GM12891 (cell line): ENCODE data around the gene STON2.

ENCODE experiments used
- DNase-seq: peaks from one replicate; pipeline ENCODE4 v3.0.0; 2011; ENCODE audit warnings: low spot score; ENCODE audit not compliant: insufficient read length
- FAIRE-seq: peaks from 2 replicates; lab custom pipeline; 2011; peaks lifted over from hg19 to GRCh38; lab: Jason Lieb, UNC
- PAX5 ChIP-seq: IDR thresholded peaks from 2 replicates; pipeline ENCODE4 v1.6.1; 2011; ENCODE audit warnings: low read length, moderate library complexity, mild to moderate bottlenecking; ENCODE audit not compliant: insufficient read depth, severe bottlenecking
- POLR2A ChIP-seq: IDR thresholded peaks from 2 replicates; pipeline ENCODE4 v1.6.1; 2011; ENCODE audit warnings: low read depth, low read length, control low read depth
- POLR2AphosphoS5 ChIP-seq: IDR thresholded peaks from 2 replicates; pipeline ENCODE4 v1.6.1; 2011; ENCODE audit warnings: low read depth, low read length, control low read depth
- POU2F2 ChIP-seq: IDR thresholded peaks from 2 replicates; pipeline ENCODE4 v1.6.1; 2011; ENCODE audit warnings: low read depth, mild to moderate bottlenecking, control low read depth, low read length, moderate library complexity
- SPI1 ChIP-seq: IDR thresholded peaks from 2 replicates; pipeline ENCODE4 v1.6.1; 2011; ENCODE audit warnings: low read depth, low read length, control low read depth
- TAF1 ChIP-seq: IDR thresholded peaks from 2 replicates; pipeline ENCODE4 v1.6.1; 2011; ENCODE audit warnings: low read depth, low read length, control low read depth

The STON2 gene

DNA sequence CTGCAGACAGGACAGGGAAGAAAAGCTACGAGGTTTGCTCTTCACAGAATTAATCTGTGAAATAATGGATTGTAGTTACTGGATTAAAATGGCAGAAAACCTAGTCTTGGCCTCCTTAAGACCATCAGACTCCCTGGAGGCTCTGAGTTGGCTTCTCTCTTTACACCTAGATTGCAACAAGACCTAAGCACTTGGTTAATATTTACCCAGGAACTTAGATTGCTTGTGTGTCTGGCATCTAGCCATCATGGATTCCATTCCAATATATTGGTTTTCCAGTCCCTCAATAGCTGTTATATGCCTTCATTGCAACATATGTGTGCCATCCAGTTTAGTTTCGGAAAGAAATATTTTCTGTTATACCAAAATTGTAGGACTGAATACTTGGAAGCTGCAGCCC is 177.4 kb downstream of the STON2 start:
- TF ChIP-seq PAX5 (no peak), SPI1 (no peak), TAF1 (no peak), POLR2A (no peak), POLR2AphosphoS5 (no peak), POU2F2 (no peak)
- DNase-seq (no peak), FAIRE-seq (no peak)

DNA sequence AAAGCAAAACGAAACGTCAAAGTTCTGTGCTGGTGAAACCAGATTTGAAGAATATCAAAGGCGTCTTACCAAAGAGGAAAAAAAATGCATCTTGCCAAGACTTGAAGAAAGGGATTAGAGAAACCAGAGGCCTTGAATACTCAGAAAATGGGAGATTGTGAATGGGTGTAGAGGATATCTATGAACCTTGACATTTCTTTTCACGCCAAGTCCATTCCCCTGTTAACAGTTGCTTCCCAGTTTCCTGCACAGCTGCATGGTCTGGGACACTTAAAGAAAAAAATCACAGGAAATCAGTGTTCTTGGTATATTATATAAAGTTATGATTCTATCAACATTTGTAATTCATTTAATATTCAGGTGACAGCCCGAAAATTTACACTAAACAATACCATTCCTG is 178.0 kb downstream of the STON2 start:
- DNase-seq (no peak), FAIRE-seq (no peak)
- TF ChIP-seq POLR2AphosphoS5 = no peak
- TF ChIP-seq SPI1 = no peak
- no peak for TF ChIP-seq POU2F2
- TF ChIP-seq POLR2A = no peak
- no peak for TF ChIP-seq PAX5
- no peak for TF ChIP-seq TAF1

DNA sequence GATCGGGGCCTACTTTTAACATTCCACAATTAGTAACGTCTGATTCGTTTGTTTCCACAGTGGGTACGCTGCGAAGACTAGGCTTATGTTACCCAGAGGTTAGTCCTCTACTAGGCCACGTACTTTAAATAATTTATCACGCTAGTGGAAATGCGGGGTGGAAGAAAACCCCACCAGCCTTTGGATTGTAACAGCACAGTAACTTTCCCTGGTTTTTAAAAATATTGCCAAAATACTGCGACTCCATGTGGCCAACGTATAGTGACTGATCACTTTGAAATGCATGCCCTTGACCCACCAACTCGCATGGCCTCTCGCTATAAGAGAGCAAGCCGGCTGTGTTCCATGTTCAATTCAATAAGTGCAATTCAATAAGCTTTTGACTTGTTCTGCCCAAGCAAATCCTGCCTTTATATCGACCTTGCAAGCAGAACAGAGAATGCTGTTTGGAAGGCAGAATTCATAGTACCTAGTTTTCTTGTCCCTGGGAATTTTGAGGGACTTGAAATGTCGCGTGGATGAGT is 178.5 kb downstream of the STON2 start:
- TF ChIP-seq SPI1 (no peak), TAF1 (no peak), POLR2A (no peak), POLR2AphosphoS5 (no peak), PAX5 (no peak), POU2F2 (no peak)
- FAIRE-seq (peak; percentile 40), DNase-seq (no peak)

DNA sequence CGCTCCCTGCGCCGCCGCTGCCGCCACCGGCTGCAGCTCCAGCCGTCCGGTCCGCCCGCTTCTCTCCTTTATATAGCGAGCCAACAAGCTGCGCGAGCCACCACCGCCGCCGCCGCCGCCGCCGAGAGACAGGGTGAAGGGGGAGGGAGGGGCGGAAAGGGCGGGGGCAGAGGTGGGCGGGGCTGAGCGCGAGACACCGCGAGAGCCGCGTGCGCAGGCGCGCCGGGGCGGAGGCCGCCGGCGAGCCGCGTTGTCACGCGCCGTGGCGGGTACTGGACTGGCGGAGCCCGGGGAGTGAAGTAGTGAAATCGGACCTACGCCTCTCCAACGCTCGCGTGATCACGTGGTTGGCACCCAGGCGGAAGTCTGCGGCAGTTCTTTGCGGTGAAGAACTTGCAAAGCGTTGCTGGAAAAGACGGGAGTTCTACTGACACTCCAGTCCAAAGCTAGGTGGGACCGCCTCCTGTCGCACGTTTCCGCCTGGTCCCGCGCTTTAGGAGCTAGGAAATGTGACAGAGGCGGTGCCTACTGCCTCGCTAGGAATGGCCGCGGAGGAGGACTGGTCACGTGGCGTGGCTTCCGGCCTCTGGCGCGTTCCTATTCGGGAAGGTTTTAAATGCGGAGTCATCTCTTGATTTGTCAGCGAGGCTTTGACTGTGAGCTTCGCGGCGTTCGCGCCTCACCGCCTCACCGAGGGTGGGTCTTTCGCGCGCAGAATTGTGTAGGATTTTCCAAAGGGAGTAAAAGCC is 179.1 kb downstream of the STON2 start, which contains the start of gene GTF2A1:
TSS of gene GTF2A1 (minus strand) at position 130 of the 749 bp plus-strand sequence. CDS start 441 bp downstream, outside the sequence.
- TF ChIP-seq PAX5 (no peak), POU2F2 (peak; percentile 97), POLR2AphosphoS5 (peak; percentile 97), POLR2A (peak; percentile 99), TAF1 (peak; percentile 77; the same call in 1 of the 2 replicates), SPI1 (0 out of 2 replicates have a peak, but pooled peaks have one; percentile 16)
- peak; percentile 97 for FAIRE-seq
- DNase-seq = peak; percentile 65

DNA sequence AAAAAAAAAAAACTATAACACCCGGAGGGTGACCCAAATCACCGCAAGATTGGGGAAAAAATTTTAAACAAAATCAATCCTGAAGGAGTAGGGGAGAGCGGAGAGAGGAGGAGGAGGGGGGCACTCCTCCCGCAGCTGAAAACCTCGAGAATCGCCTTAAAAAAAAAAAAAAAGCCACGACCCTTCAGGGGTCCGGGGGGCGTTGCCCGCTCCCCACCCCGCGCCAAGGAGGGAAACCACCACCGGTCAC is 179.6 kb downstream of the STON2 start:
- TF ChIP-seq SPI1 (no peak), PAX5 (peak; percentile 42)
- no peak for FAIRE-seq

DNA sequence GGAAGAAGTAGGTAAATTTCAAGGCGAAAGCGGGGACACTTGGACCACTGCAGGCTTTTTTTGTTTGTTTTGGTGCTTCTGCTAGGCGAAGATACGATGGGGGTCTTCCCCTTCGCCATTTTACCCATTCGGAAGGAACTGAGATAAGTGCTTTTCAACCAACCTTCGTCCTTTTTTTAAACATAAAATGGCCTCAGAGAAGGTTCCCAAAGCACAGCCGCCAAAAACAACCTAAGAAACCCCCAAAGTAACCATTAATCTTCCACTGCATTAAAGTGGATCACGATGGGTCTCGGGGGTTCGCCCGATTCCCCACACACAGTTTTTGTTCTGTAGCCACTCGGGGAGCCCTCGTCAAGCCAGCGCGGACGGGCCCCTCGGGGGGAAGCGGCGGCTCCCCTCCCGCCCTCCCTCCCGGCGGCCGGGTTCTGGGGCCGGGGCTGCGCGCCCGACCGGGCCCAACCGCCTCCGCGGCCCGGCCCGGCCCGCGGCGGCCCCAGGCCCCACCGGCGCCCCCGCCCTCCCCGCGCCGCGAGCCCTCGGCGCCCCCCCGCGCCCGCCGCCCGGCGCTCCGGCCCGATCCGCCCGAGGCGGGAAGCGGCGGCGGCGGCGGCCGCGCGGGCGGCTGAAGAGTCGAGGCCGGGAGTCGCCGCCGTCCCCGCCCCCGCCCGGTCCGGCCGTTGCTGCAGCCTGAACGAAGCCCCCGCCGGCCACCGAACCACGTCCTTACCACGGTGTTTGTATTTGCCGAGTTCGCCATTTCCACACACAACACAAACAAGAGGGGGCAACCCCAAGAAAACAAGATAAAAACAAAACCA is 180.2 kb downstream of the STON2 start:
- FAIRE-seq = peak; percentile 51
- TF ChIP-seq SPI1 = 0 out of 2 replicates have a peak, but pooled peaks have one; percentile 40
- TF ChIP-seq TAF1 = peak; percentile 31; the same call in 1 of the 2 replicates
- no peak for TF ChIP-seq POLR2A
- no peak for DNase-seq

More for the DNA sequence above, 179.6 kb downstream of the STON2 start:
- DNase-seq = no peak

DNA sequence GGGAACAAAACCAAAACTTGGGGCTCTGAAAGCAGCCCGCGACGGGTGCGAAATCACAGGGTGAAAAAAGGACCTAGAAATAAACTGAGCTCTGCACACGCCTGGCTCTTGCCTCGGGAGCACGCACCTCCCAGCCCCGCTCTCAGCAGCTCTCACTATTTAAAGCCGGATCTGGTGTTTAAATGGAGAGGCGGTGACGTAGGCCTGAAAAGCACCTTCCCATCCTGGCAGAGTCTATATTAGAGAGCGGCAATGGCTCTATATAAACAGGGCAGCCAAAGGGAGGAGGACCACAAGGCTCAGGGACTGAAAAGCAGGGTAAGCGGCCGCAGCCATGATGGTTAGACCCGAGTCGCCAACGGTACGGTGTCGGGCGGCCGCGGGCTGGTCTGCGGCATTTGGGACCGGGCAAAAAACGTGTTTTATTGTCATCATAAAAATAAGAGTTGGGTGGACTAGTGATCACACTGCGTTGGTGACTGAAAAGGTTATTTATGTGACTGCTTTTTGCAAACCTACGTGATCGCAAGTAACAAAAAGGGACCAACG is 180.8 kb downstream of the STON2 start:
- DNase-seq = peak; percentile 40
- peak; percentile 90 for FAIRE-seq
- no peak; the same call in none of the 2 replicates for TF ChIP-seq TAF1
- TF ChIP-seq POLR2AphosphoS5 = peak; percentile 98
- TF ChIP-seq POLR2A = peak; percentile 98
- no peak for TF ChIP-seq PAX5
- no peak for TF ChIP-seq SPI1
- TF ChIP-seq POU2F2 = peak; percentile 77

DNA sequence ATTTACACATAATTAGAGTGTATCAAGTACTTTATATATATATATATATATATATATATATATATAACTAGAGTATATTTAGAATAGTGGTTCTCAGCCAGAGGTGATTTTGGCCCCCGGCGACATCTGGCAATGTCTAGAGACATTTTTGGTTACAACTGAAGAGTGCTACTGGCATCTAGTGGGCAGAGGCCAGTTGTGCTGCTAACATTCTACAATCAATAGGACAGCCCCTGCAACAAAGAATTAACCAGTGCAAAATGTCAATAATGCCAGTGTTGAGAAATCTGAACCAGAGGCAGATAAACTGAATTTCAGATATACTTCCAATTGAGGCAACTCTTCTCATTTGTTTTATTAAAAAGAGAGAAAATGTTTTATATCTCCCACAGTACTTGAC is 188.3 kb downstream of the STON2 start:
- TF ChIP-seq PAX5 = no peak
- TF ChIP-seq TAF1 = no peak
- TF ChIP-seq SPI1 = no peak
- no peak for TF ChIP-seq POU2F2
- TF ChIP-seq POLR2A = no peak
- no peak for TF ChIP-seq POLR2AphosphoS5
- DNase-seq (no peak), FAIRE-seq (no peak)
